ENCODE results near the gene ZRANB2. TPM values are rescaled to one million over a fixed set of nuclear protein-coding genes. Genes with fewer than 3 reads are reported as not detected.

The ZRANB2 gene
- total RNA-seq, 1 experiment from 2014 or later = 103 TPM

DNA sequence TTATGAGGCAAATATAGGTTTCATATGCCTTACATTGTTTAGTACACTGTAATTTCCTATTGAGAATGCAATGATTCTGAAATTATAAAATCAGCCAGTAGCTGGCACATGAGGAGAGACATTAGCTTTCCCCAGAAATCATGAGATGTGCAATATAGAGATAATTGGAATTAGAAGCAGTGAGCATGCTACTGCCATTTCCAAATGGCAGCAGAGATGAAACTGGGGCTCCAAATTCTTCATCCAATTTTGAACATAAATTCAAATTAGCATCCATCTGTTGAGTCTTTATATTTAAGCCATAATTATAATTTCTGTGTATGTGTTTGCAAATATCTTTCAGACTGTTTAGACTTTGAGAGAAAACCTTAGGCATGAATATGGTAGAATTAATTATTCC, 62.0 kb downstream of the ZRANB2 start:
- Histone ChIP-seq H4K5ac (ENCODE audit: insufficient read length, low read depth, low read length) (no peak overlapping the region), H3K9ac (ENCODE audit: extremely low read depth, insufficient read length, low read length) (no peak overlapping the region), H2BK20ac (ENCODE audit: low read depth, low read length, poor library complexity, severe bottlenecking) (no peak overlapping the region), H3K56ac (ENCODE audit: insufficient read length, low read depth, low read length) (no peak overlapping the region), H3K27me3 (ENCODE audit: insufficient read depth, low read length) (no peaks in the 10 kb centered on the region), H4K20me1 (ENCODE audit: control insufficient read depth, insufficient read depth, insufficient read length) (no peaks in the 10 kb centered on the region), H3K9me3 (ENCODE audit: control insufficient read depth, low read depth, low read length) (no peaks in the 10 kb centered on the region), H2BK15ac (ENCODE audit: low read depth, low read length) (no peak overlapping the region), H4K8ac (replicated peaks; ENCODE audit: insufficient read length, low read depth, low read length) (no peak overlapping the region), H2AK5ac (ENCODE audit: insufficient read length, low read length) (no peak overlapping the region), H3K23me2 (ENCODE audit: insufficient read length, low read depth, low read length, poor library complexity, severe bottlenecking) (no peaks in the 10 kb centered on the region), H3K27ac (ENCODE audit: insufficient read length, low read depth, low read length) (no peak overlapping the region), H4K91ac (ENCODE audit: insufficient read length, low read depth, low read length) (no peak overlapping the region), H3K4ac (ENCODE audit: low read depth, low read length) (no peak overlapping the region), H2BK120ac (ENCODE audit: low read depth, low read length, poor library complexity, severe bottlenecking) (no peak overlapping the region), H2BK5ac (ENCODE audit: insufficient read length, low read length) (no peak overlapping the region), H3K79me1 (ENCODE audit: insufficient read depth, low read depth, low read length, poor library complexity, severe bottlenecking) (no peaks in the 10 kb centered on the region), H2BK12ac (ENCODE audit: insufficient read length, low read depth, low read length) (no peak overlapping the region), H3K14ac (ENCODE audit: insufficient read depth, low read length) (no peak overlapping the region), H3T11ph (ENCODE audit: low read length) (no peak overlapping the region), H2AFZ (ENCODE audit: low read length) (no peak overlapping the region), H3K18ac (ENCODE audit: insufficient read length, low read depth, low read length) (no peak overlapping the region), H3K79me2 (ENCODE audit: insufficient read depth, low read length) (no peaks in the 10 kb centered on the region), H3K4me1 (ENCODE audit: insufficient read depth, low read length) (no peaks in the 10 kb centered on the region), H3K4me2 (ENCODE audit: insufficient read depth, insufficient read length, low read length) (no peak overlapping the region), H3K23ac (ENCODE audit: insufficient read length, low read depth, low read length) (no peak overlapping the region)
- H3K27ac Mint-ChIP-seq = no peak overlapping the region
- no peaks in the 10 kb centered on the region for H3K4me1 Mint-ChIP-seq
- no peaks in the 10 kb centered on the region for H3K36me3 Mint-ChIP-seq (ENCODE audit: insufficient read depth in 1 of 3, low read depth in 3 of 3)
- no peak for DNase-seq
- H3K9me3 Mint-ChIP-seq = no peaks in the 10 kb centered on the region
- H3K27me3 Mint-ChIP-seq (ENCODE audit: low read depth) = no peaks in the 10 kb centered on the region
- no peak overlapping the region for H3K4me3 Mint-ChIP-seq
- TF ChIP-seq CTCF (conservative IDR thresholded peaks at IDR 0.05) = no peak
